Ishikawa (cell line): ENCODE measurements around the gene ISLR.
A peak's percentile ranks its signal among the peaks of the same experiment; 100 is the strongest.

Experiments
- CEBPB ChIP-seq: IDR thresholded peaks from 2 replicates; pipeline ENCODE4 v1.6.1; 2012
- CREB1 ChIP-seq: IDR thresholded peaks from 2 replicates; pipeline ENCODE4 v1.6.1; 2012; ENCODE audit warnings: low read depth
- EGR1 ChIP-seq: IDR thresholded peaks from 2 replicates; pipeline ENCODE4 v1.6.1; 2012
- EP300 ChIP-seq: IDR thresholded peaks from 2 replicates; pipeline ENCODE4 v1.6.1; 2012; ENCODE audit warnings: borderline replicate concordance
- FOXM1 ChIP-seq: IDR thresholded peaks from 2 replicates; pipeline ENCODE4 v1.6.1; 2012; ENCODE audit warnings: low read depth, borderline replicate concordance
- MAX ChIP-seq: IDR thresholded peaks from 2 replicates; pipeline ENCODE4 v1.6.1; 2012
- NFIC ChIP-seq: IDR thresholded peaks from 2 replicates; pipeline ENCODE4 v1.6.1; 2012
- RAD21 ChIP-seq: IDR thresholded peaks from 2 replicates; pipeline ENCODE4 v1.6.1; 2012; ENCODE audit warnings: low read depth
- TAF1 ChIP-seq: IDR thresholded peaks from 2 replicates; pipeline ENCODE4 v1.6.1; 2012; ENCODE audit warnings: low read depth, mild to moderate bottlenecking
- TCF12 ChIP-seq: IDR thresholded peaks from 2 replicates; pipeline ENCODE4 v1.6.1; 2012; ENCODE audit warnings: low read depth
- TEAD4 ChIP-seq: IDR thresholded peaks from 2 replicates; pipeline ENCODE4 v1.6.1; 2012
- USF1 ChIP-seq: IDR thresholded peaks from 2 replicates; pipeline ENCODE4 v1.6.1; 2012
- YY1 ChIP-seq: IDR thresholded peaks from 2 replicates; pipeline ENCODE4 v1.6.1; 2012; ENCODE audit warnings: low read depth
- ZBTB7A ChIP-seq: IDR thresholded peaks from 2 replicates; pipeline ENCODE4 v1.6.1; 2012; ENCODE audit warnings: low read depth
- TF ChIP-seq, protein P1 (sequence below): IDR thresholded peaks from 2 replicates; pipeline ENCODE4 v1.6.1; 2012; ENCODE audit warnings: low read depth, mild to moderate bottlenecking

The ISLR gene, protein sequence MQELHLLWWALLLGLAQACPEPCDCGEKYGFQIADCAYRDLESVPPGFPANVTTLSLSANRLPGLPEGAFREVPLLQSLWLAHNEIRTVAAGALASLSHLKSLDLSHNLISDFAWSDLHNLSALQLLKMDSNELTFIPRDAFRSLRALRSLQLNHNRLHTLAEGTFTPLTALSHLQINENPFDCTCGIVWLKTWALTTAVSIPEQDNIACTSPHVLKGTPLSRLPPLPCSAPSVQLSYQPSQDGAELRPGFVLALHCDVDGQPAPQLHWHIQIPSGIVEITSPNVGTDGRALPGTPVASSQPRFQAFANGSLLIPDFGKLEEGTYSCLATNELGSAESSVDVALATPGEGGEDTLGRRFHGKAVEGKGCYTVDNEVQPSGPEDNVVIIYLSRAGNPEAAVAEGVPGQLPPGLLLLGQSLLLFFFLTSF

GRCh38 chr15:74173380-74174218, at the start of gene ISLR:
TSS of gene ISLR (plus strand) at chr15:74173710. CDS start at chr15:74174859, 1,149 bp downstream.
- TF ChIP-seq EGR1 = no peak
- TF ChIP-seq TAF1 = no peak
- no peak for TF ChIP-seq TEAD4
- no peak for TF ChIP-seq EP300
- no peak for TF ChIP-seq TCF12
- TF ChIP-seq RAD21 = no peak
- no peak for TF ChIP-seq CREB1
- no peak for TF ChIP-seq USF1
- TF ChIP-seq CEBPB = no peak
- TF ChIP-seq ZBTB7A = no peak
- TF ChIP-seq FOXM1 = no peak
- TF ChIP-seq, protein P1, sequence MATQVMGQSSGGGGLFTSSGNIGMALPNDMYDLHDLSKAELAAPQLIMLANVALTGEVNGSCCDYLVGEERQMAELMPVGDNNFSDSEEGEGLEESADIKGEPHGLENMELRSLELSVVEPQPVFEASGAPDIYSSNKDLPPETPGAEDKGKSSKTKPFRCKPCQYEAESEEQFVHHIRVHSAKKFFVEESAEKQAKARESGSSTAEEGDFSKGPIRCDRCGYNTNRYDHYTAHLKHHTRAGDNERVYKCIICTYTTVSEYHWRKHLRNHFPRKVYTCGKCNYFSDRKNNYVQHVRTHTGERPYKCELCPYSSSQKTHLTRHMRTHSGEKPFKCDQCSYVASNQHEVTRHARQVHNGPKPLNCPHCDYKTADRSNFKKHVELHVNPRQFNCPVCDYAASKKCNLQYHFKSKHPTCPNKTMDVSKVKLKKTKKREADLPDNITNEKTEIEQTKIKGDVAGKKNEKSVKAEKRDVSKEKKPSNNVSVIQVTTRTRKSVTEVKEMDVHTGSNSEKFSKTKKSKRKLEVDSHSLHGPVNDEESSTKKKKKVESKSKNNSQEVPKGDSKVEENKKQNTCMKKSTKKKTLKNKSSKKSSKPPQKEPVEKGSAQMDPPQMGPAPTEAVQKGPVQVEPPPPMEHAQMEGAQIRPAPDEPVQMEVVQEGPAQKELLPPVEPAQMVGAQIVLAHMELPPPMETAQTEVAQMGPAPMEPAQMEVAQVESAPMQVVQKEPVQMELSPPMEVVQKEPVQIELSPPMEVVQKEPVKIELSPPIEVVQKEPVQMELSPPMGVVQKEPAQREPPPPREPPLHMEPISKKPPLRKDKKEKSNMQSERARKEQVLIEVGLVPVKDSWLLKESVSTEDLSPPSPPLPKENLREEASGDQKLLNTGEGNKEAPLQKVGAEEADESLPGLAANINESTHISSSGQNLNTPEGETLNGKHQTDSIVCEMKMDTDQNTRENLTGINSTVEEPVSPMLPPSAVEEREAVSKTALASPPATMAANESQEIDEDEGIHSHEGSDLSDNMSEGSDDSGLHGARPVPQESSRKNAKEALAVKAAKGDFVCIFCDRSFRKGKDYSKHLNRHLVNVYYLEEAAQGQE = no peak
- TF ChIP-seq YY1 = no peak

DNA sequence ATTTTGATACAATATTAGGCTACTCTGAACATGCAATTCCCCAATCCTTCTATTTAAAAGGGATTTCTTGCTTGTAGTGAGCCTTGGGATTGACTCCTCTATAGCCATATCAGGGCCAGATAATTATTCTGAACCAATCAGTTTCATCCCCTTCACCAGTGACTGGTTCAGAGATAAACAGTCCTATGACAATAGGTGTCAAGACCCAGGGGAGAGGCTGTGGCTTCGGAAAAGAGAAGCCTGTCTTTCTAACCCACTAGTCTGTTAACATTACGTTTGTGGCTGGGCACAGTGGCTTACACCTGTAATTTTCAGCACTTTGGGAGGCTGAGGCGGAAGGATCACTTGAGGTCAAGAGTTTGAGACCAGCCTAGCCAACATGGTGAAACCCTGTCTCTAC, 49.3 kb upstream of the ISLR start:
- no peak for TF ChIP-seq CREB1
- TF ChIP-seq ZBTB7A = no peak

DNA sequence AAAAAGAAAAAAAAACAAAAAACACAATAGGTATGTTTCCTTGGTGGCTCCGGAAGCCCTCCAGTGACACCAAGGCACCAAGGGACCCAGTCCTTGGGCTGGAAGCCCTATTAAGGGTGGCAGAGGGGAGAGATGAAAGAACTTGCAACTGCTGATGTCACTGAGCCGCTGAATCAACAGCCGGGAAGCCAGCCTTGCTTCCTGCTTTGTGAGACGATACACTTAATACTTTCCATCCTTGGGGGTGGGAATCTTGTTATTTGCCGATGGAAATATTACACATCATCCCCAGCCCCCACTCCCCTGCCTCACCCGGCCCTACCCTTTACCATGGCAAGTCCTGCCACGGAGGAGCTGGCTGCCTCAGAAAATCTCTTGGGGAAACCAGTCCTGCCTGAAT, 48.8 kb upstream of the ISLR start:
- TF ChIP-seq TAF1 = no peak
- TF ChIP-seq TEAD4 = no peak
- no peak for TF ChIP-seq EP300
- TF ChIP-seq RAD21 = no peak
- TF ChIP-seq NFIC = no peak
- no peak for TF ChIP-seq USF1
- TF ChIP-seq CEBPB = no peak
- no peak for TF ChIP-seq CREB1

DNA sequence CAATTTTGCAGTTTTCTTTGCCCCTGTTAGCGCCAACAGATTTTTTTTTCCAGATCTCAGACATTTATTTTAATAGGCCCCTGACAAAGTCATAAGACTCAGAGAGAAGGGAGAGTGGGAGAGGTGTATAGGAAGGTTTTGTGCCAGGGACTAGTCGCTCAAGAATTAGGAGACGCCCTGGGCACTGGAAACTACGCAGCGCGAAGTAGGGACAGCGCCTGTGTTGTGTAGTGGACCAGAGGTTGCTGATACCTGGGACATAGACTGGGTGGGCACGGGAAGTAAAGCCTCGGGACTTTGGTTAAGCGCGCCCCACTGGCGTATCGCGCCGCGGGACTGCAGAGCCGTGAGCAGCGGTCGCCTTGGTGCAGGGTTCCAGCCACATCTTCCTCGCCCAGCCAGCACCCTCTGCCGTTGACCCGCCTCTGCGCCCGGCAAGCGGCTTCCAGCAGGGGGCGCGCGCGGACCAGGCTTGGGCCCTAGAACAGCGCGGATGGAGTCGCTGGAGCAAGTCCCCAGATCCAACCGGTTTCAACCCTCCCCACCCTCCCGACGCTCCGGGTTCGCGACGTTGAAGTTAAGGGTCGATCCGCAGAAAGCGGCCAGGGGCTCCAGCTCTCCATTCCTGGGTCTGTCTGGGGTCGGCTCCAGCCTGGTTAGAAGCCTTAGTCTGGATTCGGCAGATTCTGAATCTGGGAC, 46.1 kb upstream of the ISLR start:
- TF ChIP-seq ZBTB7A (no peak; the same call in 1 of the 2 replicates), NFIC (peak; percentile 23; the same call in 1 of the 2 replicates), TEAD4 (0 out of 2 replicates have a peak, but pooled peaks have one; percentile 11), CEBPB (no peak), MAX (peak; percentile 62), EP300 (peak; percentile 31; the same call in 1 of the 2 replicates), USF1 (no peak), EGR1 (0 out of 2 replicates have a peak, but pooled peaks have one; percentile 5), TCF12 (peak; percentile 60; the same call in 1 of the 2 replicates), YY1 (no peak), TAF1 (no peak), RAD21 (peak; percentile 99), FOXM1 (peak; percentile 49; the same call in 1 of the 2 replicates)
- TF ChIP-seq, protein P1 = no peak
